WERI-Rb-1 (cell line): Measurements from ENCODE around the gene NEAT1.
"Not testable (repeated sequence)": the region's sequence is repeated elsewhere in the genome, so short reads cannot be mapped to it uniquely, and the experiment has no call there.

ENCODE experiments used
- DNase-seq: peaks from one replicate; pipeline ENCODE4 v3.0.0-alpha.2; 2020
- H3K27ac ChIP-seq: fragments of 250-450 bp; sonication (Bioruptor Pico); 2 replicates; pipeline ENCODE4 v1.5.1; 2020; ENCODE audit warnings: mild to moderate bottlenecking, moderate library complexity
- H3K27me3 ChIP-seq: fragments of 250-450 bp; sonication (Bioruptor Pico); 2 replicates; pipeline ENCODE4 v1.5.1; 2021; ENCODE audit warnings: mild to moderate bottlenecking, low read depth, moderate library complexity; ENCODE audit not compliant: insufficient read depth, severe bottlenecking
- H3K36me3 ChIP-seq: fragments of 250-450 bp; sonication (Bioruptor Pico); 2 replicates; pipeline ENCODE4 v1.5.1; 2020; ENCODE audit warnings: mild to moderate bottlenecking, moderate library complexity
- H3K4me3 ChIP-seq: 2 replicates; pipeline ENCODE4 v1.5.1; 2011; ENCODE audit warnings: low read depth, mild to moderate bottlenecking, control low read depth, low read length
- H3K9me3 ChIP-seq: fragments of 250-450 bp; sonication (Bioruptor Pico); 2 replicates; pipeline ENCODE4 v1.5.1; 2021; ENCODE audit warnings: mild to moderate bottlenecking, moderate library complexity; ENCODE audit not compliant: severe bottlenecking
- TF ChIP-seq, protein P1 (sequence below): IDR thresholded peaks from 2 replicates; pipeline ENCODE4 v1.5.1; 2011; ENCODE audit warnings: low read depth, mild to moderate bottlenecking, control low read depth, inconsistent platforms, low read length

NEAT1 gene

DNA sequence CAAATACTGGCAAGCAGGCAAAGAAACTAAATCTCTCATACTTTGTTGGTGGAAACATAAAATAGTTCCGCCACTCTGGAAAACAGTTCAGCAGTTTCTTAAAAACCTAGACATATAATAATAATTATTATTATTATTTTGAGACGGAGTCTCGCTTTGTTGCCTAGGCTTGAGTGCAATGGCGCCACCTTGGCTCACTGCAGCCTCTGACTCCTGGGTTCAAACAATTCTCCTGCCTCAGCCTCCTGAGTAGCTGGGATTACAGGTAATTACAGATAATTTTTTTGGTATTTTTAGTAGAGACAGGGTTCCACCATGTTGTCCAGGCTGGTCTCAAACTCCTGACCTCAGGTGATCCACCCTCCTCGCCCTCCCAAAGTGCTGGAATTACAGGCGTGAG, 44.7 kb downstream of the NEAT1 start:
- H3K36me3 ChIP-seq, H3K4me3 ChIP-seq, H3K27ac ChIP-seq, H3K9me3 ChIP-seq, DNase-seq, H3K27me3 ChIP-seq: not testable (repeated sequence)
- TF ChIP-seq, protein P1, sequence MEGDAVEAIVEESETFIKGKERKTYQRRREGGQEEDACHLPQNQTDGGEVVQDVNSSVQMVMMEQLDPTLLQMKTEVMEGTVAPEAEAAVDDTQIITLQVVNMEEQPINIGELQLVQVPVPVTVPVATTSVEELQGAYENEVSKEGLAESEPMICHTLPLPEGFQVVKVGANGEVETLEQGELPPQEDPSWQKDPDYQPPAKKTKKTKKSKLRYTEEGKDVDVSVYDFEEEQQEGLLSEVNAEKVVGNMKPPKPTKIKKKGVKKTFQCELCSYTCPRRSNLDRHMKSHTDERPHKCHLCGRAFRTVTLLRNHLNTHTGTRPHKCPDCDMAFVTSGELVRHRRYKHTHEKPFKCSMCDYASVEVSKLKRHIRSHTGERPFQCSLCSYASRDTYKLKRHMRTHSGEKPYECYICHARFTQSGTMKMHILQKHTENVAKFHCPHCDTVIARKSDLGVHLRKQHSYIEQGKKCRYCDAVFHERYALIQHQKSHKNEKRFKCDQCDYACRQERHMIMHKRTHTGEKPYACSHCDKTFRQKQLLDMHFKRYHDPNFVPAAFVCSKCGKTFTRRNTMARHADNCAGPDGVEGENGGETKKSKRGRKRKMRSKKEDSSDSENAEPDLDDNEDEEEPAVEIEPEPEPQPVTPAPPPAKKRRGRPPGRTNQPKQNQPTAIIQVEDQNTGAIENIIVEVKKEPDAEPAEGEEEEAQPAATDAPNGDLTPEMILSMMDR, result peak; percentile 12; the same call in 1 of the 2 replicates

DNA sequence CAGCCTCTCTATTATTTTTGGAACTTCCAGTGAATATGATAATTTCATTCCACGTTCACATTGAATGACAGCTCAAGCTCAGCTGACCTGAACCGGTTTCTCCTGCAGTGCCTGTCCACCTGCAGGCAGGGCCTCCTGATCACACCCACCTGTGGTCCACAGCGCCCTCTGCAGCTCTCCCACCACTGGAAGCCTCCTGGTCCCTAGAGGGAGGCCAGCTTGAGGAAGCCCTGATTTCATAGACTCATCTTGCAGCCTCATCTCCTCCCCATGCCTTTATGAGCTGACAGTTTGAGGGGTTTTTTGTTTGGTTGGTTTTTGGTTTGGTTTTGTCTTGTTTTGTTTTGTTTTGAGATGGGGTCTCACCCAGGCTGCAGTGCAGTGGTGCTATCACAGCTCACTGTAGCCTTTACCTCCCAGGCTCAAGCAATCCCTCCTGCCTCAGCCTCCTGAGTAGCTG, 46.3 kb downstream of the NEAT1 start:
- DNase-seq, result peak; percentile 88
- no peaks in the 10 kb centered on the region for H3K36me3 ChIP-seq
- no peak overlapping the region for H3K4me3 ChIP-seq
- H3K27me3 ChIP-seq, result no peaks in the 10 kb centered on the region
- H3K27ac ChIP-seq, result no peak overlapping the region
- TF ChIP-seq, protein P1, result peak; percentile 95
- no peaks in the 10 kb centered on the region for H3K9me3 ChIP-seq

DNA sequence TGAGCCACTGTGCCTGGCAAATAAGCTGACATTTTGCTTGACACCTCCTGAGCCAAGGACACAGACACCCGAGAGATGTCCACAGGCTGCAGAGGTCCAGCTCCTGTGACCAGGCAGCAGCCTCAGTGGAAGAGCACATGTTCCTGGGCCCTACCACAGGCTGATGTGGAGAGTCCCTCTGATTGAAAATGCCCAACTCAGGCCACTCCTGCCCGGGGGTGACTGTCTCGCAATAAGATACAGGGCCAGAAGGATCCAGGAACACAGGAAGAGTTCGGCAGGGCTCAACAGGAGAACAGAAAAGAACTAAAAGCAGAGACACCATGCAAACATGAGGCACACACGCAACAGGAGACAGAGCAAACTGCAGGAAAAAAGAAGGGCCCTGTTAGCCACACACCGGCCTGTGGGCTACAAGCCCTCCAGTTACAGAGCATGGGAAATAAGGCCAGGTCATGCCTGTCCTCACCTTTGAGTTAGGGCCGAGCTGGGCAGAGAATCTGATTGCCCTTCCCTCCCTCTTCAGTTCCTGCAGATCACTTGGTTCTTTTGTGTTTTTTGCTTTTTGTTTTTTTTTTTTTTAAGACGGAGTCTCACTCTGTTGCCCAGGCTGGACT, 47.9 kb downstream of the NEAT1 start:
- Histone ChIP-seq H3K27ac (no peak overlapping the region), H3K9me3 (no peaks in the 10 kb centered on the region), H3K4me3 (no peak overlapping the region), H3K36me3 (no peaks in the 10 kb centered on the region), H3K27me3 (no peaks in the 10 kb centered on the region)
- TF ChIP-seq, protein P1, result no peak
- no peak for DNase-seq

DNA sequence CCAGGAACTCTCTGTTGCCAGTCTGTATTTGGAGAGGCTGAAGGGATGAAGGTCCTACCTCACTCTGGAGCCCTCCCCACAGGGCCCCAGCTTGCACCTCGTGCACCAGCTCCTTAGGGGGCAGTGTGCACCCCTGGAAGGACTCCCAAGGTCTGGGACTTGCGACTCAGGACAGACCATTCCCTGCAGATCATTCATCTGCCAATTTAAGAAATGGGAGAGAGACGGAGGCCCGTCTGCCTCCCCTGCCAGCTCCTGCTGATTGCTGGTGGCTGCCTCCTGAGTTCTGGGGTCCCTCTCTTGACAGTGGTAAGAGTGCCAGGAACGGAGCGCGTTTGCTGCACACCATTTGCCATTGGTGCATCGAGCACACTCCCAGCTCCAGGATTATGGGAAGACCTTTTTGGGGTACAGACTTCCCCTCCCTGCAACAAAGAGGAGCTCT, 48.9 kb downstream of the NEAT1 start:
- DNase-seq, result peak; percentile 83
- H3K27ac ChIP-seq, result peak overlapping the region; percentile 9; the same call in 1 of the 2 replicates
- no peak overlapping the region for H3K4me3 ChIP-seq
- H3K27me3 ChIP-seq, result no peaks in the 10 kb centered on the region
- H3K36me3 ChIP-seq, result no peaks in the 10 kb centered on the region; the same call in 1 of the 2 replicates
- no peaks in the 10 kb centered on the region for H3K9me3 ChIP-seq
- TF ChIP-seq, protein P1, result peak; percentile 90

DNA sequence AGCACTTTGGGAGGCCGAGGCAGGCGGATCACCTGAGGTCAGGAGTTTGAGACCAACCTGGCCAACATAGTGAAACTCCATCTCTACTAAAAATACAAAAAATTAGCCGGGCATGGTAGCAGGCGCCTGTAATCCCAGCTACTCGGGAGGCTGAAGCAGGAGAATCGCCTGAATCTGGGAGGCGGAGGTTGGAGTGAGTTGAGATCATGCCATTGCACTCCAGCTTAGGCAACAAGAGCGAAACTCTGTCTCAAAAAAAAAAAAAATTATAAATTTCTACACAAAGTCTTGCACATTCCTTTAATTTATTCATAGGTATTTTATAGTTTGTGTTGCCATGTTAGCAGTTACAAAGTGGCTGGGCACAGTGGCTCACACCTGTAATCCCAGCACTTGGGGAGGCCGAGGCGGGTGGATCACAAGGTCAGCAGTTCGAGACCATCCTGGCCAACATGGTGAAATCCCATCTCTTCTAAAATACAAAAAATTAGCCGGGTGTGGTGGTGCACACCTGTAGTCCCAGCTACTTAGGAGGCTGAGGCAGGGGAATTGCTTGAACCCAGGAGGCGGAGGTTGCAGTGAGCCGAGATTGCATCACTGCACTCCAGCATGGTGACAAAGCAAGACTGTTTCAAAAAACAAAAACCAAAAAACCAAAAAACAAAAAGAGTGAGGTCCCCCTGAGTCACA, 50.1 kb downstream of the NEAT1 start:
- H3K4me3 ChIP-seq, H3K9me3 ChIP-seq, DNase-seq, H3K36me3 ChIP-seq, H3K27ac ChIP-seq, H3K27me3 ChIP-seq: not testable (repeated sequence)

DNA sequence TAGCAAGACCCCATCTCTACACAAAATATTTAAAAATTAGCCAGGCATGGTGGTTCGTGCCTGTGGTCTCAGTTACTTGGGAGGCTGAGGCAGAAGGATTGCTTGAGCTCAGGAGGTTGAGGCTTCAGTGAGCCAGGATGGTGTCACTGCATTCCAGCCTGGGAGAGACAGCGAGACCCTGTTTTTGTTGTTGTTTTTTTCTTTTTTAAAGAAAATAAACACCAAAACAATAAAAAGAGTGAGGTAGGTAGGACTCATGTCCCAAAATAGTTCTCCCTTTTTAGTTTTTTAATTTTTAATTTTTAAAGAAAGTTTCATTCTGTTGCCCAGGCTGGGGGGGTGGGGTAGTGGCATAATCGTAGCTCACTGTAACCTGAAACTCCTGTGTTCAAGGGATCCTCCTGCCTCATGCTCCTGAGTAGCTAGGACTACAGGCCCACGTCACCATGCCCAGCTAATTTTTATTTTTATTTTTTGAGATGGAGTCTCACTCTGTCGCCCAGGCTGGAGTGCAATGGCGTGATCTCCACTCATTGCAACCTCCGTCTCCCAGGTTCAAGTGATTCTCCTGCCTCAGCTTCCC, 50.8 kb downstream of the NEAT1 start:
- Histone ChIP-seq H3K36me3 (no peaks in the 10 kb centered on the region; the same call in 1 of the 2 replicates), H3K27me3 (no peaks in the 10 kb centered on the region), H3K4me3 (no peak overlapping the region), H3K9me3 (no peaks in the 10 kb centered on the region), H3K27ac (no peak overlapping the region)
- DNase-seq, result no peak
- TF ChIP-seq, protein P1, result no peak
